Transverse colon (tissue), 4 donors: ENCODE measurements around the gene KRTAP10-10. TPM values are rescaled to one million over a fixed set of nuclear protein-coding genes. Genes with fewer than 3 reads are reported as not detected.

Source experiments
- DNase-seq: peaks from one replicate; pipeline ENCODE4 v3.0.0-alpha.2; 2019
- H3K27ac ChIP-seq, 4 donors: fragments of 200-600 bp; sonication (generic); 2 replicates each; pipeline ENCODE4 v1.5.1; 2016 to 2018; ENCODE audit warnings: inconsistent platforms in 4 of 4
- H3K27me3 ChIP-seq: fragments of 200-600 bp; sonication (generic); 2 replicates; pipeline ENCODE4 v1.5.1; 2017; ENCODE audit warnings: inconsistent platforms
- H3K36me3 ChIP-seq, 4 donors: fragments of 200-600 bp; sonication (generic); 2 replicates each; pipeline ENCODE4 v1.5.1; 2017 to 2019; ENCODE audit warnings: inconsistent platforms in 4 of 4
- H3K4me1 ChIP-seq, 4 donors: fragments of 200-600 bp; sonication (generic); 2 replicates each; pipeline ENCODE4 v1.5.1; 2017 to 2020; ENCODE audit warnings: inconsistent platforms in 4 of 4
- H3K4me3 ChIP-seq, 4 donors: fragments of 200-600 bp; sonication (generic); 1 replicate in 1 of 4; 2 replicates in 3 of 4; pipeline versions ENCODE4 v1.5.1 to v1.6.1; 2017 to 2019; ENCODE audit warnings: inconsistent platforms in 4 of 4
- H3K9me3 ChIP-seq, 2 donors: fragments of 200-600 bp; sonication (generic); 2 replicates each; pipeline ENCODE4 v1.5.1; 2017 to 2019; ENCODE audit warnings: inconsistent platforms in 2 of 2
- EP300 ChIP-seq: sonication (generic); formaldehyde crosslinking; IDR thresholded peaks from one replicate; pipeline ENCODE4 v1.6.1; 2017; ENCODE audit warnings: antibody characterized with exemption, low read depth
- POLR2A ChIP-seq: fragments of 450-650 bp; IDR thresholded peaks from one replicate; pipeline ENCODE4 v1.6.1; 2016; ENCODE audit warnings: antibody characterized with exemption, mild to moderate bottlenecking, moderate library complexity
- POLR2AphosphoS5 ChIP-seq, 3 donors: sonication (generic); formaldehyde crosslinking; IDR thresholded peaks; one replicate each; pipeline ENCODE4 v1.6.1; 2016; ENCODE audit warnings: antibody characterized with exemption in 3 of 3
- WGBS, 2 donors: methylation state at CpG; one replicate each; pipeline ENCODE4 v1.1.5; 2018; ENCODE audit warnings: low coverage in 1 of 2; 5-methylcytosine and 5-hydroxymethylcytosine counted together
- in situ Hi-C, 4 donors: fragments of 200-750 bp; cut with MboI; loops; one replicate each; pipeline versions ENCODE4 v1.15.0 to v1.15.1; 2017; ENCODE audit warnings: low sequenced_read_pairs in 3 of 4, low pct_ligation_motif_present in 1 of 4, low pct_unique_long_range_greater_than_20kb in 1 of 4
- intact Hi-C: fragments of 100-400 bp; cut with DNase I; formaldehyde crosslinking; loops from one replicate; pipeline ENCODE4 v1.15.1; 2023; ENCODE audit warnings: low total_unique reads
- total RNA-seq, 4 donors: library from RNA; depleted of rRNA; stranded (reverse); fragments of >200 nt; gene quantifications; one replicate each; pipeline ENCODE4 v1.1.0, GENCODE V29; 2016
- TF ChIP-seq, protein P1 (sequence below), 5 experiments: fragments of 200-600 bp in 3 of 5; fragments of 450-650 bp in 2 of 5; sonication (generic) in 3 of 5; IDR thresholded peaks; 1 replicate in 2 of 5; 2 replicates in 3 of 5; pipeline ENCODE4 v1.5.1; 2016 to 2017; ENCODE audit warnings: antibody characterized with exemption in 5 of 5, inconsistent platforms in 3 of 5, mild to moderate bottlenecking in 2 of 5, moderate library complexity in 1 of 5

Gene KRTAP10-10
- total RNA-seq, 4 donors from 2014 or later: not detected

DNA sequence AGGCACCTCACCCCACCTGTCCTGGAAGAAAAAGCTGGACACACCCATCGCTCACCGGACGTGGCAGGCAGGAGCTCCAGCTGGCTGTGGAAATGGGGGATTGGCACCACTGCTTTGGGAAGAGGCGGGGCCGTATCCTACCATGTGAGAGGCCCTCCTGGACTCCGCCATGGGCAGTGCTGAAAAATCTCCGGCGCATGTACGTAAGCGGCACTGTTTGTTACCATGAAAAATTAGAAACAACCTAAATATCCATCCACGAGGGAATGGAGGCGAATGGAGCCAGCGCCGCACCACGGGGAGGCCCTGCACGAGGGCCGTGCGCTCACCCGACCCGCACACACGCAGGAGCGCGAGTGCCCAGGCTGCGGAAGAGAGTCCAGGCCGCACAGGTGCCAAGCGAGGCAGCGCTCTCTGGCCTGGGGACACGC lies 22.2 kb upstream of the KRTAP10-10 start:
- no peaks in the 10 kb centered on the region for H3K27me3 ChIP-seq
- H3K4me3 ChIP-seq: no peak overlapping the region
- DNase-seq: no peak
- in situ Hi-C loops: no loop called here
- peaks cover 5 to 7% of the 10 kb centered on the region in 2 donors for H3K9me3 ChIP-seq
- peaks cover 0 to 3% (median 0%) of the 10 kb centered on the region in 4 donors for H3K4me1 ChIP-seq
- no peak overlapping the region for H3K27ac ChIP-seq
- no peaks in the 10 kb centered on the region for H3K36me3 ChIP-seq
- intact Hi-C loops: no loop called here
- WGBS, 2 donors: 86 to 95% methylated on average over 8 to 28 of the region's 28 CpGs
- TF ChIP-seq EP300 (no peak), POLR2A (no peak), POLR2AphosphoS5 (IDR thresholded peaks at IDR 0.05) (no peak)
- TF ChIP-seq, protein P1, sequence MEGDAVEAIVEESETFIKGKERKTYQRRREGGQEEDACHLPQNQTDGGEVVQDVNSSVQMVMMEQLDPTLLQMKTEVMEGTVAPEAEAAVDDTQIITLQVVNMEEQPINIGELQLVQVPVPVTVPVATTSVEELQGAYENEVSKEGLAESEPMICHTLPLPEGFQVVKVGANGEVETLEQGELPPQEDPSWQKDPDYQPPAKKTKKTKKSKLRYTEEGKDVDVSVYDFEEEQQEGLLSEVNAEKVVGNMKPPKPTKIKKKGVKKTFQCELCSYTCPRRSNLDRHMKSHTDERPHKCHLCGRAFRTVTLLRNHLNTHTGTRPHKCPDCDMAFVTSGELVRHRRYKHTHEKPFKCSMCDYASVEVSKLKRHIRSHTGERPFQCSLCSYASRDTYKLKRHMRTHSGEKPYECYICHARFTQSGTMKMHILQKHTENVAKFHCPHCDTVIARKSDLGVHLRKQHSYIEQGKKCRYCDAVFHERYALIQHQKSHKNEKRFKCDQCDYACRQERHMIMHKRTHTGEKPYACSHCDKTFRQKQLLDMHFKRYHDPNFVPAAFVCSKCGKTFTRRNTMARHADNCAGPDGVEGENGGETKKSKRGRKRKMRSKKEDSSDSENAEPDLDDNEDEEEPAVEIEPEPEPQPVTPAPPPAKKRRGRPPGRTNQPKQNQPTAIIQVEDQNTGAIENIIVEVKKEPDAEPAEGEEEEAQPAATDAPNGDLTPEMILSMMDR (IDR thresholded peaks at IDR 0.05): no peak

DNA sequence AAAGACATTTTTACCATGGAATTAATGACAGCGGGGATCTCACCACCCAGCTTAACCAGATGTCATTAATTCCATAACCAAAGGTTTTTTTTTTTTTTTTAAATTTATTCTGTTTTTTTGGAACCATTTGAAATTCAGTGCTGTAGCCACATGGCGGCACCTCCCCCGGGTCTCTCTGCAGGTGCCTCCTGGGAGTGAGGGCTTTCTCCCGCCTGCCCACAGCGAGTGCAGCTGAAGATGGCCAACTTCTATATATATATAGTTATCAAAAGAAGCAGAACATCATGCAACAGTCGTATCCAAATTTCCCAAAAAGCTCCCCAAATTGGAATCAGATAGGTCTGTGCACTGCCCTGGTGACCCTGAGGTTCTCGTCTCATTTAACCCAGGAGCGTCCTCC lies 21.7 kb upstream of the KRTAP10-10 start:
- Histone ChIP-seq H3K36me3 (no peaks in the 10 kb centered on the region), H3K27ac (no peak overlapping the region), H3K9me3 (peaks cover 4 to 6% of the 10 kb centered on the region in 2 donors), H3K4me3 (no peak overlapping the region), H3K27me3 (no peaks in the 10 kb centered on the region), H3K4me1 (peaks cover 0 to 3% (median 0%) of the 10 kb centered on the region in 4 donors)
- intact Hi-C loops (no loop called here), in situ Hi-C loops (no loop called here)
- DNase-seq: no peak
- 79 to 82% methylated on average over 5 to 8 of the region's 8 CpGs for WGBS, 2 donors
- no peak for TF ChIP-seq POLR2A
- no peak for TF ChIP-seq EP300
- no peak for TF ChIP-seq POLR2AphosphoS5 (IDR thresholded peaks at IDR 0.05)
- TF ChIP-seq, protein P1 (IDR thresholded peaks at IDR 0.05): no peak

DNA sequence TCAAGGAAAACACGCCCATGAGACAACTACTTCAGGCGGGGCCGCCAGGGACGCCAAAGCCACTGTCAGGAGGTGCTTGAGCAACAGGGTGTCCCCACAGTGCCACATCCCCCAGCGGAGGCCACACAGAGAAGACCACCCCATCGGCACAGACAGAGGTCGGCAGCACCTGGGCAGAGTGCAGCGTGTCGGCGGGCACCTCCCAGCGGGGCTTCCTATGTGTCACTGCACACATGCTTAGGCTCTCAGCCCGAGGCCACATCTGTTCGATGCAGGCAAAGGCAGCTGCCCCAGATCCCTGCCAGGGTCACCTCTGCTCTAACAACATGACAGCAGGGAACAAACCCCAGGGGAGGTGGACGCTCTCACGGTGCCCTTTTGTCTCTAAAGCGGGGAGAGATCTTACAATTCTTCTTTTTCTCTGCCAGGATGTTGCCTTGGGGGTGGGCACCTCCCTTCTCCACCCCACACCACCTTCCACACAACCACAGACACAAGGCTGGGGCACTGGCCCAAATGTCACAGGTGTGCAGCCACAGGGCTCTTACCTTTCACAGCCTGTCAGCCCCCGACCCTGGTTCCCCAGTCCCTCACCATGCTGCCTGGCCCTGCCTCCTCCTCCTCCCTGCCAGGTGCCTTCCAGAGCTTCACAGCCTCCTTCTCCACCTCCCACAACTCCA lies 21.1 kb upstream of the KRTAP10-10 start:
- in situ Hi-C loops: no loop called here
- TF ChIP-seq POLR2A (no peak), EP300 (no peak), POLR2AphosphoS5 (IDR thresholded peaks at IDR 0.05) (no peak)
- TF ChIP-seq, protein P1 (IDR thresholded peaks at IDR 0.05): no peak
- Histone ChIP-seq H3K27ac (no peak overlapping the region), H3K9me3 (peaks cover 0 to 6% of the 10 kb centered on the region in 2 donors), H3K4me3 (no peak overlapping the region), H3K27me3 (no peaks in the 10 kb centered on the region), H3K4me1 (peaks cover 0 to 3% (median 0%) of the 10 kb centered on the region in 4 donors), H3K36me3 (no peaks in the 10 kb centered on the region)
- no peak for DNase-seq
- intact Hi-C loops: no loop called here
- WGBS, 2 donors: 83% methylated on average over 17 of the region's 17 CpGs; no CpG with 5 or more reads in 1 of the 2 donors

DNA sequence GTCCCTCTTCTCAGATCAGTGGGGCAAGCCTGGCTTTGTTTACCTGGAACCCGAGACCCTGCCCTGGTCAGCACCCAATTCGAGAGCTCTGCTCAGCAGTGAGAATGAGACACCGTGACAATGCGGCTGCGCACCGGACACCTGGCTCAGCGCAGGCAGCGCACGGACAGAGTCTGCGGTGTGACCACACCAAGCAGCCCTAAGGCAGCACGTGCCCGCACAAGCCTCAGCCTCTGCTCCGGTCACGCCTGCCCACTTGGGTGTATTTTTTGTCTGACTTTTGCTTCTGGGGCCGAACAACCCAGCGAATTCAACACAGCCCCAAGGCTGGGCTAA lies 20.6 kb upstream of the KRTAP10-10 start:
- peaks cover 0 to 3% (median 0%) of the 10 kb centered on the region in 4 donors for H3K4me1 ChIP-seq
- no peak for DNase-seq
- no peaks in the 10 kb centered on the region for H3K36me3 ChIP-seq
- intact Hi-C loops: no loop called here
- peaks cover 0 to 6% of the 10 kb centered on the region in 2 donors for H3K9me3 ChIP-seq
- WGBS, 2 donors: 85% methylated on average over 16 of the region's 16 CpGs; no CpG with 5 or more reads in 1 of the 2 donors
- H3K4me3 ChIP-seq: no peak overlapping the region
- in situ Hi-C loops: no loop called here
- H3K27me3 ChIP-seq: no peaks in the 10 kb centered on the region
- no peak overlapping the region for H3K27ac ChIP-seq
- TF ChIP-seq POLR2AphosphoS5 (IDR thresholded peaks at IDR 0.05) (no peak), EP300 (no peak), POLR2A (no peak)
- TF ChIP-seq, protein P1 (IDR thresholded peaks at IDR 0.05): no peak
